ENCODE measurements around the gene PRR29. TPM values are rescaled to one million over a fixed set of nuclear protein-coding genes. Genes with fewer than 3 reads are reported as not detected.

Gene PRR29
- total RNA-seq: 0.07 and 0.37 TPM in 2 replicates

DNA sequence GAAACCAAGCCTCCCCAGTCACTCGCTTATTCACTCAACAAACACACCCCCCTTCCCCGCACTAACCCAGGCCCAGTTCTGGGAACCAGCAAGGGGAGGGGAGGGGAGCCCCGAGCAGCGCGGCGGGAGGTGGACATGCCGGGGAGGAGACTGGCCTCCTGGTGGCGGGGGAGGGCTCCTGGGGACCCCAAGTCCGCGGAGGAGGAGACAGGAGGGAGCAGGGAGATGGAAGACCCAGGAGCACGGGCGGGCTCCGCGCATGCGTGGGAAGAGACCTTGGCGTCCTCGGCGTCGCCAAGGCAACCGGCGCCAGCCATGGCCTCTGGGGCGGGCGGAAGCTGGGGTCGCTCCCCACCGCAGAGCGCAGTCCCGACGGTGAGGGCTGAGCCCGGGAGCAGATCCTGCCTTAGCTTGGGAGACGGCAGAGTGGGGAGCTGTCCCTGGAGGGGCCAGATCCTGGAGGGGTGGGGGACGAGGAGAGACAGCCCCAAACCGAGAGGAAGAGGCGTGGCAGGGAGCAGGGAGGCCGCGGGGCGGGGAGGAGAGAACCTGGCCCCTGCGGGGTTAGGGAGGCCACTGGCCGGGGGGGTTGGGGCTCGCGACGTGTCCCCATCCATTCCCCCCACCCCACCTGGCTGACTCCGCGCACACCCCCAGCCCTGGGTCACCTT, at the start of gene PRR29:
Gene PRR29, plus strand, starts transcription at position 302 of the 671 bp plus-strand sequence. Its CDS starts 14 bp downstream, at position 316.

GRCh38 chr17:63972796-63973195, 25.4 kb upstream of the PRR29 start, which contains the start of gene SCN4A:
Gene SCN4A (minus strand): TSS chr17:63972918. CDS start chr17:63972841, 77 bp downstream.

GRCh38 chr17:64020056-64020766, 22.1 kb downstream of the PRR29 start, which contains the start of gene ICAM2:
Gene ICAM2 (minus strand): TSS chr17:64020633. CDS start chr17:64006691, 13,942 bp downstream.

Other genes with a start within 250 kb of the PRR29 start
- 26.6 and 44.4 TPM in 2 replicates for gene CCDC47, start 224.8 kb upstream of the PRR29 start, total RNA-seq
- gene DDX42, start 224.2 kb upstream of the PRR29 start, total RNA-seq: 22.0 and 36.0 TPM in 2 replicates
- 79.1 and 80.3 TPM in 2 replicates for gene PSMC5, start 170.9 kb upstream of the PRR29 start, total RNA-seq
- gene FTSJ3, start 170.7 kb upstream of the PRR29 start, total RNA-seq: 51.0 and 67.3 TPM in 2 replicates
- gene SMARCD2, start 155.7 kb upstream of the PRR29 start, total RNA-seq: 185 and 226 TPM in 2 replicates
- not detected in 2 replicates for gene CSH2, start 124.7 kb upstream of the PRR29 start, total RNA-seq
- not detected in 2 replicates for gene GH2, start 116.4 kb upstream of the PRR29 start, total RNA-seq
- not detected in 2 replicates for gene CSH1, start 101.8 kb upstream of the PRR29 start, total RNA-seq
- not detected in 2 replicates for gene CSHL1, start 87.1 kb upstream of the PRR29 start, total RNA-seq
- not detected in 2 replicates for gene GH1, start 79.5 kb upstream of the PRR29 start, total RNA-seq
- gene CD79B, start 66.0 kb upstream of the PRR29 start, total RNA-seq: not detected in 2 replicates
- gene SCN4A, start 25.4 kb upstream of the PRR29 start, total RNA-seq: not detected in 2 replicates
- 0.21 TPM in 1 of 2 replicates, not detected in the other for gene ICAM2, start 22.3 kb downstream of the PRR29 start, total RNA-seq
- 7.7 and 10.6 TPM in 2 replicates for gene ERN1, start 131.8 kb downstream of the PRR29 start, total RNA-seq